T1000 (cell line): ENCODE results near the gene TBC1D2B.

Experiments
- DNase-seq: peaks from one replicate; lab custom pipeline; 2025; ENCODE audit warnings: mixed read lengths; lab: John Stamatoyannopoulos, UW

TBC1D2B gene

GRCh38 chr15:78034495-78035191, 42.9 kb downstream of the TBC1D2B start:
- no peak for DNase-seq

GRCh38 chr15:78033864-78034263, 43.6 kb downstream of the TBC1D2B start:
- DNase-seq, result no peak

GRCh38 chr15:78032671-78033070, 44.8 kb downstream of the TBC1D2B start:
- no peak for DNase-seq

- no peak for DNase-seq
Observed at GRCh38 chr15:78024883-78025282, 52.6 kb downstream of the TBC1D2B start.

GRCh38 chr15:78024519-78024870, 53.0 kb downstream of the TBC1D2B start:
- no peak for DNase-seq

- DNase-seq, result no peak
Observed at GRCh38 chr15:78023865-78024518, 53.5 kb downstream of the TBC1D2B start.

- DNase-seq, result no peak
Observed at GRCh38 chr15:78023081-78023665, 54.3 kb downstream of the TBC1D2B start.

GRCh38 chr15:78021761-78022160, 55.8 kb downstream of the TBC1D2B start:
- DNase-seq, result no peak

GRCh38 chr15:78020007-78020406, 57.5 kb downstream of the TBC1D2B start:
- no peak for DNase-seq

- no peak for DNase-seq
Observed at GRCh38 chr15:78018946-78019644, 58.4 kb downstream of the TBC1D2B start.

GRCh38 chr15:78018445-78018844, 59.1 kb downstream of the TBC1D2B start:
- no peak for DNase-seq

GRCh38 chr15:78016860-78017259, 60.7 kb downstream of the TBC1D2B start:
- no peak for DNase-seq

- no peak for DNase-seq
Observed at GRCh38 chr15:78012643-78013077, 64.9 kb downstream of the TBC1D2B start.

- no peak for DNase-seq
Observed at GRCh38 chr15:78010067-78010466, 67.4 kb downstream of the TBC1D2B start.

GRCh38 chr15:78007964-78008886, 69.3 kb downstream of the TBC1D2B start:
- DNase-seq, result no peak

- no peak for DNase-seq
Observed at GRCh38 chr15:78007211-78007931, 70.1 kb downstream of the TBC1D2B start.

- DNase-seq, result no peak
Observed at GRCh38 chr15:78006567-78007205, 70.8 kb downstream of the TBC1D2B start.

- DNase-seq, result no peak
Observed at GRCh38 chr15:78004919-78005634, 72.4 kb downstream of the TBC1D2B start.

GRCh38 chr15:78004222-78004727, 73.2 kb downstream of the TBC1D2B start:
- no peak for DNase-seq
